SK-N-MC (cell line): ENCODE measurements around the gene IL15RA.

Experiments
- DNase-seq: peaks from one replicate; pipeline ENCODE4 v3.0.0-alpha.2; 2011; ENCODE audit warnings: low read depth, low spot score
- H3K27ac ChIP-seq: fragments of 200-600 bp; sonication (generic); 2 replicates; pipeline ENCODE4 v1.5.1; 2016; ENCODE audit warnings: mixed run types
- H3K36me3 ChIP-seq: fragments of 200-600 bp; sonication (generic); 2 replicates; pipeline ENCODE4 v1.6.1; 2017; ENCODE audit warnings: antibody characterized with exemption, low read length, mixed read lengths; ENCODE audit not compliant: insufficient read depth
- H3K4me3 ChIP-seq: fragments of 200-600 bp; sonication (generic); 2 replicates; pipeline ENCODE4 v1.5.1; 2016
- H3K9ac ChIP-seq: fragments of 200-600 bp; sonication (generic); 2 replicates; pipeline ENCODE4 v1.8.0; 2017; ENCODE audit warnings: mixed run types, mixed read lengths; ENCODE audit not compliant: insufficient read length
- H3K9me3 ChIP-seq: fragments of 200-600 bp; sonication (generic); 2 replicates; pipeline ENCODE4 v1.6.1; 2017; ENCODE audit warnings: low read depth, mild to moderate bottlenecking, antibody characterized with exemption, low read length, moderate library complexity, mixed read lengths
- EZH2 ChIP-seq: fragments of 200-600 bp; sonication (generic); IDR thresholded peaks from one replicate; pipeline ENCODE4 v1.6.1; 2017; ENCODE audit warnings: antibody characterized with exemption
- FOXP2 ChIP-seq: optimal IDR thresholded peaks from 2 replicates; pipeline ENCODE3; 2011; ENCODE audit warnings: mild to moderate bottlenecking, moderate library complexity; ENCODE audit not compliant: insufficient read depth; ENCODE audit errors: extremely low read length, control extremely low read depth
- POLR2AphosphoS5 ChIP-seq: IDR thresholded peaks from 2 replicates; pipeline ENCODE4 v1.6.1; 2012; ENCODE audit warnings: mild to moderate bottlenecking, low read depth, low read length, borderline replicate concordance

IL15RA gene

DNA sequence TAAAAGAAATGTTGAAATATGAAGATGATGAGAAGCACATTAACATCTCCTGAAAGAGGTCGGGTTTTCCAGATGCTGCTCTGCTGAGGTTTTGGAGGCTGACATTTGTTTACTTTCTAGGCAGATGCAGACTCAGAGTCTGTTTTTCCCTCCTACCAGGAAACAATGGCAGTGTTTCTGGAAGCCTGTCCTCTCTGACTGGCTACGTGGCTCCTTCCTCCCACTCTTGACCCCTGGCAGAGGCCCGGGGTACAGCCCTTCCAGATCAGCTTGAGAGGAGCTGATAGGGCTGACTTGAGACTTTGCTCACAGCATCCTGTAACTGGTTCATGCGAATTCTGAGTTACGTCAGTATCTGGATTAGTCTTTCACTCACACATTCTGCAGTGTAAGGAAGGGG, 41.1 kb upstream of the IL15RA start:
- Histone ChIP-seq H3K9me3 (no peaks in the 10 kb centered on the region), H3K9ac (no peak overlapping the region), H3K27ac (no peak overlapping the region), H3K4me3 (no peak overlapping the region), H3K36me3 (no peaks in the 10 kb centered on the region)
- no peak for DNase-seq
- no peak for TF ChIP-seq POLR2AphosphoS5
- no peak for TF ChIP-seq EZH2
- TF ChIP-seq FOXP2 = no peak

DNA sequence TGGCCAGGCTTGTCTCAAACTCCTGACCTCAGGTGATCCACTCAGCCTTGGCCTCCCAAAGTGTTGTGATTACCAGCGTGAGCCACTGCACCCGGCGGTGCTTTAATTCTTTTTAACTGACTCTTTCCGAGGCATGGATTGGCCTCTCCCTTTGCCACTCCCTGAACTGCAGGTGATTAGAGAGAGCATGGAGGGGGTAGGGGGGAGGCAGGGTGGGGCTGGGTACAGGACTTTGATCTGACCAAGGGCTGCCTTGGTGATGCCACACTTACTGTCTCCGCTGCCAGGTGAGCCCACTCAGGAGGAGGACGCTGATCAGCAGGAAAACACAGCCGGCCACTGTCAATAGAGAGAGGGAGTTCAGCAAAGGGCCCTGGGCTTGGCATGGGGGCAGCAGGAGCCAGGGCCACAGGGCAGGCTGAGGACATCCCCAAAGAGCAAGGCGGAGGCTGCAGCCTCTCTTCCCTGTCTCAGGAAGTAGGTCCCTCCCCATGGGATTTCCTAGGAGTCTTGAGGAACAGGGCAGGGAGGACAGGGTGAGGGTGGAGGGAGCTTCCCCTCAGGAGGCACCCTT, 40.5 kb upstream of the IL15RA start:
- TF ChIP-seq EZH2 (no peak), FOXP2 (no peak), POLR2AphosphoS5 (no peak)
- Histone ChIP-seq H3K36me3 (no peaks in the 10 kb centered on the region), H3K27ac (no peak overlapping the region), H3K9me3 (no peaks in the 10 kb centered on the region), H3K9ac (no peak overlapping the region), H3K4me3 (no peak overlapping the region)
- DNase-seq = no peak

DNA sequence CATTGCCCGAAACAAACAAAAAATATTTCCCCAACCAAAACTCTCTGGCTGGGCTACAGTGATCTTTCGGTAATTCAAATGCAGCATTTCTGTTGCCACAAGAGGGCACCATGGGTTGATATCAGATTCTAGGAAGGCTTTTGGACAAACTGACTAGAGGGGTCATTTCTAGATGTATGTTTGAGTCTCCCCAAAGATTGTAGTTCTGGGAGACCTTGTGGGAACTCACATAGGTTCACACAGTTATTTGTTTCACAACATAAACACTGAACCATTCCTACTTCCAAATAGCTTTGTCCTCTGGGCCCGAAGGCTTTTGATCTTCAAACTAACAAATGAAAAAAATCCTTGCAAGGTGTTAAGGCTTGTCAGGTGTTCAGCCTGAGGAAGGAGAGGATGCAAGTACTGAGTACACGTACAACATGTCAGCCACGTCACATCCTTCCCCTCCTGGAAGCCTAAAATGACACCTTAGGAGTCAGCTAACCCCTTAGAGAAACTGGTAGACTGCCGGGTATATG, 37.0 kb upstream of the IL15RA start:
- DNase-seq = no peak
- Histone ChIP-seq H3K9me3 (no peaks in the 10 kb centered on the region), H3K9ac (no peak overlapping the region), H3K4me3 (no peak overlapping the region), H3K36me3 (no peaks in the 10 kb centered on the region), H3K27ac (no peak overlapping the region)
- no peak for TF ChIP-seq EZH2
- no peak for TF ChIP-seq FOXP2
- TF ChIP-seq POLR2AphosphoS5 = no peak

DNA sequence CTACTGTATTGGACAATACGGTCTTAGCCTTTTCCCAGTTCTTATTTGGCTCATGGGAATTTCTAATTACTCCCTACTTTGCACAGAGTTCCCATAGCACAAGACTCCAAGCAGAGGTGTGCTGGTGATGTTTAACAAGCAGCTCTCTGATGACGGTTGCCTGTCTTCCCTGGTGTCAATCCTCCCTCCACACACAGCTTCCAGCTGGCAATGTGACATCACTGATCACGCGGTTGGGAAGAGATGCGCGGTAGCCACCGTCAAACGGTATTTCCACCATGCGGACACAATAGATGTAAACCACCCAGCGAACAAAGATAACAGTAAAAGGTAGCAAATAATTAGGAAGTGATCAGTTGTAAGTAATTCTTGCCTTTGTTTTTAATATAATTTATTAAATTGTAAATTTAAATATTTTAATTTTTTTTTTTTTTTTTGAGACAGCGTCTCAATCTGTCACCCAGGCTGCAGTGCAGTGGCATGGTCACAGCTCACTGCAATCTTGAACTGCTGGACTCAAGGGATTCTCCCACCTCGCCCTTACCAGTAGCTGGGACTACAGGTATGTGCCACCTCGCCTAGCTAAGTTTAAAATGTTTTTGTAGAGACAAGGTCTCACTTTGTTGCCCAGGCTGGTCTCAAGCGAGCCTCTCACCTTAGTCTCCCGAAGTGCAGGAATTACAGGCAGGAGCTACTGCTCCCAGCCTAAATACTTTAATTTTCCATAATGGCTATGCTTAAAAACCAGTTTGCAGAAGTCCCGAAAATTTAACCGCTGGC, 36.3 kb upstream of the IL15RA start:
- Histone ChIP-seq H3K4me3 (no peak overlapping the region), H3K27ac (no peak overlapping the region), H3K9ac (no peak overlapping the region), H3K9me3 (no peaks in the 10 kb centered on the region), H3K36me3 (no peaks in the 10 kb centered on the region)
- TF ChIP-seq POLR2AphosphoS5 (no peak), FOXP2 (no peak), EZH2 (no peak)
- DNase-seq = no peak

DNA sequence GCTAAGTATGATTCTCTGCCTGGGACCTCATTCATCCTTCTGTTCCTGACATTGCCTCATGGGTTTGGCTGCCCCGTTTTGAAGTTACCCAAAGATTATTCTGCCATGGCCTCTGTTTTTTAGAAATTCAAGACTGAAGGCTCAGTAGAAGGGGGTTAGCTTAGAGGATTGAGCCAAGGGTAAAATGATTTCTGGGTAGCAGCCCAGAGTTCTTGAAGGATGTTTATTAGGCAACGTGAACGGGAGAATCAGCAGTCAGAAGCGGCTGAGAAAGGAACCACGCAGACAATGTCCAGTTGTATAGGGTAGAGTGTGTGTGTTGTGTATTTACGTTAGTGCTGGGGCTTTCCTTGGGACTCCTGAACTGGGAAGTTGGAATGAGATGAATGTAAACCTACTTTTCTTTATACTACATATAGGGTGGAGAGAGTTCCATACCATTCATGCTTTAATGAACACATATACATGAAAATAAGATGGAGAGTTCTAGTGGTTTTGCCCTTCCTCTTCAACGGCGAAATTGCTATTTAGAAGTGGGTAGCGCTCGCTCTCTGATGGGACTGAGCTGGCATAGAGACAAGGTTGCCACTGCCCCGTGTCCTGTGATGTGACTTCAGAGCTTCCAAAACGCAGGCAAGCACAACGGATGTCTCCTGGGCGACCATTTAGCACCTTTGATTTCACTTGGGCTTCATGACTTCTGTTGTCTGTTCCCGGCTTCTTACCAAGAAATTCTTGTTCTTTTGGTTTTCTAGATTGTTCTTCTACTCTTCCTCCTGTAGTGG, 35.0 kb upstream of the IL15RA start:
- no peak for DNase-seq
- H3K4me3 ChIP-seq = no peak overlapping the region
- no peaks in the 10 kb centered on the region for H3K9me3 ChIP-seq
- no peak for TF ChIP-seq POLR2AphosphoS5
- no peak for TF ChIP-seq EZH2
- no peak for TF ChIP-seq FOXP2
- H3K9ac ChIP-seq = no peak overlapping the region
- H3K27ac ChIP-seq = no peak overlapping the region
- H3K36me3 ChIP-seq = no peaks in the 10 kb centered on the region

DNA sequence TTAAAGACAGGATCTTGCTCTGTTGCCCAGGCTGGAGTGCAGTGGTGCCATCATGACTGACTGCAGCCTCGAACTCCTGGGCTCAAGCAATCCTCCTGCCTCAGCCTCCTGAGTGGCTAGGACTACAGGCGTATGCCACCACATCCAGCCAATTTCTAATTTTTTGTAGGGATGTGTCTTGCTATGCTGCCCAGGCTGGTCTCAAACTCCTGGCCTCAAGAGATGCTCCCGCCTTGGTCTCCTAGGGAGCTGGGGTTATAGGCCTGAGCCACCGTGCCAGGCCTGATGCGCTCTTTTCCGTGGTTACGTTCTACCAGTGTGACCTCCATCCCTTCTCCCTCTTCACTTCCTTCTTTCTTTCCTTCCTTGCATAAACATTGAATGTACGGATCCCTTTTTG, 34.2 kb upstream of the IL15RA start:
- TF ChIP-seq EZH2 (no peak), FOXP2 (no peak), POLR2AphosphoS5 (no peak)
- Histone ChIP-seq H3K4me3 (no peak overlapping the region), H3K36me3 (no peaks in the 10 kb centered on the region), H3K27ac (no peak overlapping the region), H3K9ac (no peak overlapping the region), H3K9me3 (no peaks in the 10 kb centered on the region)
- no peak for DNase-seq

DNA sequence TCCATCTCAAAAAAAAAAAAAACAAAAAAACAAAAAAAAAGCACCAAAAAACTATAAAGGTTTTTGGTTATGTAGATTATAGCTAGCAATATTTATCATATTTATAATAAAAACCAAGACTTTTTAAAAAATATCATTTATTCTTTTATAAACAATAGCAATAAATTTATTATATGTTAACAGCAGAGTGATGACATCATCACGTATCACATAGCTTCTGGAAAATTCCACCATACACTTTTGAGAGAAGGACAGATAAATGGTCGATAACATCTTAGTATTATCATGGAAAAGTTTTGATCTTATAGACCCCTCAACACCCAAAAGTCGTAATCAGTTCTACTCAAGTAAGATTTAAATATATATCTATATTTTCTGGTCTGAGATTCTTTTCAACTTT, 33.2 kb upstream of the IL15RA start:
- H3K27ac ChIP-seq = no peak overlapping the region
- no peaks in the 10 kb centered on the region for H3K36me3 ChIP-seq
- H3K9me3 ChIP-seq = no peaks in the 10 kb centered on the region
- no peak overlapping the region for H3K9ac ChIP-seq
- H3K4me3 ChIP-seq = no peak overlapping the region
- TF ChIP-seq FOXP2 (no peak), POLR2AphosphoS5 (no peak), EZH2 (no peak)
- no peak for DNase-seq

DNA sequence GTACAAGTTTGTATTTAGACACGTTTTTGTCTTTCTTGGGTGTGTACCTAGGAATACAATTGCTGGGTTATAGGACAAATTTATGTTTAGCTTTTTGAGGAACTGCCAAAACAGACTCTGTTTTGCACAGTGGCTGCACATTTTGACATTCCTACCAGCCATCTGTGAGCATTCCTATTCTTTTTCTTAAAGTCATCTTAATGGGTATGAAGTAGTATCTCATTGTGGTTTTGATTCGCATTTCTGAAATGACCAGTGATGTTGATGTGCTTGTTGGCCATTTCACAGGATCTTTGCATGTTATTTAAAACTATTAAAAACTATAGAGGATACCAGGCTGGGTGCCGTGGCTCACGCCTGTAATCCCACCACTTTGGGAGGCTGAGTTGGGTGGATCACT, 32.6 kb upstream of the IL15RA start:
- Histone ChIP-seq H3K27ac (no peak overlapping the region), H3K4me3 (no peak overlapping the region), H3K9me3 (no peaks in the 10 kb centered on the region), H3K9ac (no peak overlapping the region), H3K36me3 (no peaks in the 10 kb centered on the region)
- TF ChIP-seq FOXP2 = no peak
- TF ChIP-seq EZH2 = no peak
- no peak for TF ChIP-seq POLR2AphosphoS5
- no peak for DNase-seq
